Stomach (tissue), 9 donors: ENCODE measurements around the gene AP5M1. TPM values are rescaled to one million over a fixed set of nuclear protein-coding genes. Genes with fewer than 3 reads are reported as not detected.
"Not testable (repeated sequence)": the region's sequence is repeated elsewhere in the genome, so short reads cannot be mapped to it uniquely, and the experiment has no call there.

ENCODE experiments used
- DNase-seq, 2 donors: peaks; one replicate each; pipeline versions ENCODE4 v3.0.0 to v3.0.0-alpha.2; 2013 to 2019
- H3K27ac ChIP-seq, 5 donors: fragments of 200-600 bp in 4 of 5; sonication (generic) in 4 of 5; one replicate each; pipeline ENCODE4 v1.5.1; 2013 to 2019; ENCODE audit warnings: mild to moderate bottlenecking in 1 of 5, moderate library complexity in 1 of 5
- H3K27me3 ChIP-seq, 3 donors: fragments of 200-600 bp; sonication (generic); one replicate each; pipeline ENCODE4 v1.5.1; 2017 to 2019; ENCODE audit warnings: mixed run types in 1 of 3
- H3K36me3 ChIP-seq, 4 donors: fragments of 200-600 bp; sonication (generic); 1 replicate in 3 of 4; 2 replicates in 1 of 4; pipeline ENCODE4 v1.5.1; 2016 to 2019
- H3K4me1 ChIP-seq, 4 donors: fragments of 200-600 bp; sonication (generic); one replicate each; pipeline ENCODE4 v1.5.1; 2016 to 2019
- H3K4me3 ChIP-seq, 4 donors: fragments of 200-600 bp; sonication (generic) in 3 of 4; one replicate each; pipeline ENCODE4 v1.5.1; 2016 to 2019; ENCODE audit warnings: mild to moderate bottlenecking in 1 of 4
- H3K9me3 ChIP-seq, 4 donors: fragments of 200-600 bp; sonication (generic); one replicate each; pipeline ENCODE4 v1.5.1; 2016 to 2019
- CTCF ChIP-seq, 7 experiments: fragments of 450-650 bp in 4 of 7; fragments of 200-600 bp in 3 of 7; sonication (generic) in 3 of 7; IDR thresholded peaks; one replicate each; pipeline ENCODE4 v1.5.1; 2016 to 2019; ENCODE audit warnings: antibody characterized with exemption in 7 of 7, control low read depth in 2 of 7, mild to moderate bottlenecking in 1 of 7
- EP300 ChIP-seq: sonication (generic); formaldehyde crosslinking; IDR thresholded peaks from one replicate; pipeline ENCODE4 v1.6.1; 2017; ENCODE audit warnings: antibody characterized with exemption
- POLR2A ChIP-seq, 4 donors: fragments of 450-650 bp; IDR thresholded peaks; one replicate each; pipeline ENCODE4 v1.6.1; 2016; ENCODE audit warnings: antibody characterized with exemption in 4 of 4, control low read depth in 2 of 4, mild to moderate bottlenecking in 1 of 4, moderate library complexity in 1 of 4
- POLR2AphosphoS5 ChIP-seq, 3 donors: sonication (generic); formaldehyde crosslinking; IDR thresholded peaks; one replicate each; pipeline ENCODE4 v1.6.1; 2016; ENCODE audit warnings: antibody characterized with exemption in 3 of 3
- WGBS, 5 donors: extraction: QIAGEN DNeasy Blood & Tissue Kit in 3 of 5; methylation state at CpG; one replicate each; pipeline versions ENCODE4 v1.1.5 to v1.1.7; 2013 to 2018; 5-methylcytosine and 5-hydroxymethylcytosine counted together
- intact Hi-C: fragments of 100-400 bp; cut with DNase I; formaldehyde crosslinking; loops from one replicate; pipeline ENCODE4 v1.15.1; 2023; ENCODE audit warnings: low total_unique reads
- polyA plus RNA-seq, 3 donors: library from polyadenylated mRNA; stranded (reverse); fragments of 200-250 nt; gene quantifications; one replicate each; pipeline ENCODE4 v1.2.3, GENCODE V29; 2013
- total RNA-seq, 5 donors: library from RNA; depleted of rRNA; stranded (reverse); fragments of >200 nt; gene quantifications; one replicate each; pipeline versions ENCODE4 v1.1.0 to v1.2.3, GENCODE V29; 2014 to 2016
- donor health status: healthy with polysubstance abuse.
- donor health status: Bipolar disorder and iron deficiency.
- donor health status: healthy.

AP5M1 gene
- total and polyA plus RNA-seq, 8 donors = 5.2 to 44.2 (median 14.4) TPM

GRCh38 chr14:57319636-57320192 lies 50.9 kb downstream of the AP5M1 start:
- H3K4me3 ChIP-seq = no peak overlapping the region
- H3K36me3 ChIP-seq = no peaks in the 10 kb centered on the region
- intact Hi-C loops = no loop called here
- H3K9me3 ChIP-seq = no peaks in the 10 kb centered on the region
- no peak overlapping the region for H3K27ac ChIP-seq
- no peaks in the 10 kb centered on the region for H3K4me1 ChIP-seq
- 36 to 50% (median 44%) methylated on average over 2 of the region's 2 CpGs for WGBS, 5 donors
- DNase-seq = no peak
- TF ChIP-seq POLR2A (IDR thresholded peaks at IDR 0.05) = no peak
- no peak for TF ChIP-seq CTCF (IDR thresholded peaks at IDR 0.05)
- no peak for TF ChIP-seq EP300
- no peak for TF ChIP-seq POLR2AphosphoS5 (IDR thresholded peaks at IDR 0.05)
- H3K27me3 ChIP-seq = peaks cover 0 to 9% (median 0%) of the 10 kb centered on the region in 3 donors

- H3K4me1 ChIP-seq = no peaks in the 10 kb centered on the region
- no peak overlapping the region for H3K27ac ChIP-seq
- H3K4me3 ChIP-seq = no peak overlapping the region
- intact Hi-C loops = no loop called here
- H3K36me3 ChIP-seq = no peaks in the 10 kb centered on the region
- no peaks in the 10 kb centered on the region for H3K9me3 ChIP-seq
- TF ChIP-seq POLR2AphosphoS5 (IDR thresholded peaks at IDR 0.05) (no peak), CTCF (IDR thresholded peaks at IDR 0.05) (no peak), EP300 (no peak), POLR2A (IDR thresholded peaks at IDR 0.05) (no peak)
- H3K27me3 ChIP-seq = peaks cover 0 to 5% (median 0%) of the 10 kb centered on the region in 3 donors
- WGBS, 5 donors = 93 to 98% (median 94%) methylated on average over 3 of the region's 3 CpGs
- DNase-seq = no peak
These were observed 55.0 kb downstream of the AP5M1 start for GRCh38 chr14:57323721-57324120.

- Histone ChIP-seq H3K36me3 (no peaks in the 10 kb centered on the region), H3K9me3 (peaks cover 2 to 7% (median 3%) of the 10 kb centered on the region in 4 donors), H3K4me3 (no peak overlapping the region), H3K4me1 (no peaks in the 10 kb centered on the region), H3K27me3 (no peaks in the 10 kb centered on the region), H3K27ac (no peak overlapping the region)
- intact Hi-C loops = no loop called here
- DNase-seq = no peak
- WGBS, 5 donors = 86 to 89% (median 88%) methylated on average over 7 of the region's 7 CpGs
- TF ChIP-seq EP300 (no peak), CTCF (IDR thresholded peaks at IDR 0.05) (no peak), POLR2AphosphoS5 (IDR thresholded peaks at IDR 0.05) (no peak)
These were observed 57.5 kb downstream of the AP5M1 start for GRCh38 chr14:57326253-57326652.

GRCh38 chr14:57329833-57330232 lies 61.1 kb downstream of the AP5M1 start:
- Histone ChIP-seq H3K36me3 (no peaks in the 10 kb centered on the region), H3K27ac (no peak overlapping the region)
- no peak for TF ChIP-seq EP300
- TF ChIP-seq CTCF (IDR thresholded peaks at IDR 0.05) = no peak
- TF ChIP-seq POLR2AphosphoS5 (IDR thresholded peaks at IDR 0.05) = no peak
- TF ChIP-seq POLR2A (IDR thresholded peaks at IDR 0.05) = no peak

GRCh38 chr14:57332475-57332874 lies 63.7 kb downstream of the AP5M1 start:
- peaks cover 4 to 38% (median 28%) of the 10 kb centered on the region in 4 donors for H3K9me3 ChIP-seq
- H3K4me3 ChIP-seq, H3K27me3 ChIP-seq, H3K27ac ChIP-seq, H3K36me3 ChIP-seq, DNase-seq, intact Hi-C loops, H3K4me1 ChIP-seq: not testable (repeated sequence)
- WGBS, 5 donors = 86 to 94% (median 90%) methylated on average over 3 to 4 of the region's 4 CpGs

More at GRCh38 chr14:57329833-57330232, 61.1 kb downstream of the AP5M1 start:
- intact Hi-C loops = no loop called here
- DNase-seq = no peak
- H3K9me3 ChIP-seq = peaks cover 4 to 22% (median 18%) of the 10 kb centered on the region in 4 donors
- no peaks in the 10 kb centered on the region for H3K27me3 ChIP-seq
- no peak overlapping the region for H3K4me3 ChIP-seq
- no peaks in the 10 kb centered on the region for H3K4me1 ChIP-seq

- H3K4me1 ChIP-seq, intact Hi-C loops, H3K27ac ChIP-seq, DNase-seq, H3K4me3 ChIP-seq, H3K27me3 ChIP-seq, H3K36me3 ChIP-seq: not testable (repeated sequence)
- 88 to 95% (median 90%) methylated on average over 9 to 22 of the region's 31 CpGs; no CpG with 5 or more reads in 2 of the 5 donors for WGBS, 5 donors
- peaks cover 4 to 38% (median 28%) of the 10 kb centered on the region in 4 donors for H3K9me3 ChIP-seq
These were observed 65.0 kb downstream of the AP5M1 start for GRCh38 chr14:57333726-57334125.

GRCh38 chr14:57343545-57344297 lies 75.0 kb downstream of the AP5M1 start:
- H3K4me1 ChIP-seq, DNase-seq, H3K36me3 ChIP-seq, H3K27me3 ChIP-seq, H3K27ac ChIP-seq, intact Hi-C loops, H3K9me3 ChIP-seq, H3K4me3 ChIP-seq: not testable (repeated sequence)
- 60 to 75% (median 65%) methylated on average over 30 to 34 of the region's 34 CpGs for WGBS, 5 donors
